SHP77 (cell line): Measurements from ENCODE around the gene RAE1.

Experiments
- DNase-seq, 2 experiments: peaks; one replicate each; lab custom pipeline; 2025; lab: John Stamatoyannopoulos, UW

The RAE1 gene

DNA sequence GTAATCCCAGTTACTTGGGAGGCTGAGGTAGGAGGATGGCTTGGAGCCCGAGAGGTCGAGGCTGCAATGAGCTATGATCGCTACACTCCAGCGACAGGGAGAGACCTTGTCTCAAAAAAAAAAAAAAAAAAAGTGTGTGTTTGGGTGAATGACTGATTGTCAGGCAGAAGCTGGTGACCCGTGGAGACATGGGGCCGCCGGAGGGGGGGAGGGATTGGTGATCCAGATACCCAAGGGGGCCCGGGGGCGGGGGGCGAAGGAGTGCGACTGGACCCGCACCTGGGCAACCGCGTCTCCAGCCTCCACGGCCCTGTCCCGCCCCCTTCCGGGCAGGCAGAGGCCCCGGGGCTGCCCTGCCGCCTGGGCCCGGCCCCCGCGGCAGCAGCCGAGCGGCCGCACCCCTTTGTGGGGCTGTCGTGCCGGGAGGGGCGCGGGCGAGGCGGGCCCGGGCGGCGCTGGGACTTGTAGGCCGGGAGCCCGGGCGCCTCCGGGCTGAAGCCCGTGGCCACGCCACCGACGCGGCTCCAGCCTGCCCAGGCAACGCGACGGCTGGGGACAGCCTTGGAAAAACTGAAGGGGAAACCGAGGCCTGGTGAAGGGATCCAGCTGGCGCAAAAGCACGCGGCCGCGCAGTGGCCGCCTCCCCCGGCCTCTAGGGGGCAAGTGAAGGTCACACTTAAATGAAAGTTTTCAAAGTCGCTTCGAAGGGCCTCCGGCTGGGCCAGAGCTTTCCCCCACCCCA lies 38.1 kb downstream of the RAE1 start:
- no peak for DNase-seq

DNA sequence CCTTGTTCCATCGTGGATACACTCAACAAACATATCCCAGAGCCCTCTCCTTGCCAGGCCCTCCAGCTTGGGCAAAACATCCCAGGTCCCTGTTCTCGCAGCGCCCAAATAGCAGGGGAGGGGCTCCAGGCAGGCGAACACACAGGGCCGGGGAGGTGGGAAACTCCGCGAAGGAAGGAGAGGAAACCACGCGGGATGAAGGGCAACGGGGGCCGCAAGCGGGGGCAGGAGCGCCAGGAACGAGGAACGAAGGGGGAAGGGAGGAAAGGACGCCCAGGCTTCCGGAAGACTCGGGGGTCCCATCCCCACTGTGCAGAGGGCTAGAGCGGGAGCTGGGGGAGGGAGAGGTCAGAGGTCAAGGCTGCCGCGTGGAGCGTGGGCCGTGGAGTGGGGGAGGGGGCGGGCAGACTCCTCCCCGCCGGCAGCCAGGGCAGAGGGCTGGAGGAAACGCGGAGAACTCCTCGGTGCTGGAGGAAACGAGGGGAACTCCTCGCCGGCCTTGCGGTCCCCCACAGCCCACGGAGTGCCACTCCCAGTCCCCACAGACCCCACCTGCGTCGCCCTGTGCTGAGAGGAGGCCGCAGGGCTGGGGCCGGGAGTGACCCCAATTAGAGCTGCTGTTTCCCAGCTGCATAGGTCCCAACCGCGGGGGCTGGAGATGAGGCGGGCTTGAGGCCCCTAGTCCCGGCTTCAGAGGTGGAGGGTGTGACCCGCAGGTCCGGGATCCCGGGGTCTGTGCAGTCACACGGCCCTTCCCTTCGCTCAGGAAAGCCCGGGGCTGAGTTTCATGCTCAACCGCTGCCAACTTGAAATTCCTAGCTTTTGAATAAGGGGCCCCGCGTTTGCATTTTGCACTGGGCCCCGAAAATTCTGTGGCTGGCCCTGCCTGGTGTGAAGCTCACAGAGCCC lies 38.9 kb downstream of the RAE1 start:
- no peak for DNase-seq

DNA sequence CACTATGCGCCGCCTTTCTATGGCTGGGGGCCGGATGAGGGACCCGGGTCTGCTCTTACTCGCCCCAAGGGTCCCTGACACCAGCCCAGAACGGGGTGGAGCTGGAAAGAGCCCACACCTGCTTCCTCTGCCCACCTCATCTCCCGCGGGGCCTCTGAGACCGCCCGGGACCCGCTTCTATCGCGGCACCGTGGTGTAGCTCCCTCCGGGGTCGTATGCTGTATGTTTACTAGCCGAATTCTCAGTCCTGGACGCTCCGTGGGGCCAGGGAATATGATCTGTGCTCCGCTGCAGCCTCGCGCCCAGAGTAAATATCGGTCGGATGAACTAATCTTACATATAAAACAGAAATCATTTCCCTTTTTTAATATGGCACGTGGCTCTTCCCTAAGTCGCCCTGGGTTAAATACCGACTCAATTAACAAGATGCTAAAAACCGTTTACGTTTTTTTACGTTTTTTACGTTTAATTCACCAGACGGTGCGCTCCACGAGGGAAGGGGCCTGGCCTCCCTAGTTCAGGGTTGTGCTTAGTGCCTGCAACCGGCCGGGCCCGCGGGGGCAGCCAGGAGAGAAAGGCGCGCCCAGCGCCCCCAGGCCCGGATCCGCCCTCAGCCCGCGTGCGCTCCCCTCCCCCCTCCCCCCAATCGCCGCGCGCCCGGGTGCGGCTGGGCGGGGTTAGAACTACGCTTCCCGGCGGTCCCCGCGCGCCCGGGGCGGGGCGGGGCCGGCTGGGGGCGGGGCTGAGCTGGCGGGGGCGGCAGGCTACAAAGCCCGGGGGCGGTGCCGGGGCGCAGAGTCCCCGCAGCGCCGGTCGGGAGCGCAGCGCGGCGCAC lies 39.8 kb downstream of the RAE1 start, which contains the start of gene RBM38:
Gene RBM38 (plus strand): TSS at position 793 of the 835 bp plus-strand sequence. CDS start 186 bp downstream, outside the sequence.
- DNase-seq = peak; percentile 79 to 82

DNA sequence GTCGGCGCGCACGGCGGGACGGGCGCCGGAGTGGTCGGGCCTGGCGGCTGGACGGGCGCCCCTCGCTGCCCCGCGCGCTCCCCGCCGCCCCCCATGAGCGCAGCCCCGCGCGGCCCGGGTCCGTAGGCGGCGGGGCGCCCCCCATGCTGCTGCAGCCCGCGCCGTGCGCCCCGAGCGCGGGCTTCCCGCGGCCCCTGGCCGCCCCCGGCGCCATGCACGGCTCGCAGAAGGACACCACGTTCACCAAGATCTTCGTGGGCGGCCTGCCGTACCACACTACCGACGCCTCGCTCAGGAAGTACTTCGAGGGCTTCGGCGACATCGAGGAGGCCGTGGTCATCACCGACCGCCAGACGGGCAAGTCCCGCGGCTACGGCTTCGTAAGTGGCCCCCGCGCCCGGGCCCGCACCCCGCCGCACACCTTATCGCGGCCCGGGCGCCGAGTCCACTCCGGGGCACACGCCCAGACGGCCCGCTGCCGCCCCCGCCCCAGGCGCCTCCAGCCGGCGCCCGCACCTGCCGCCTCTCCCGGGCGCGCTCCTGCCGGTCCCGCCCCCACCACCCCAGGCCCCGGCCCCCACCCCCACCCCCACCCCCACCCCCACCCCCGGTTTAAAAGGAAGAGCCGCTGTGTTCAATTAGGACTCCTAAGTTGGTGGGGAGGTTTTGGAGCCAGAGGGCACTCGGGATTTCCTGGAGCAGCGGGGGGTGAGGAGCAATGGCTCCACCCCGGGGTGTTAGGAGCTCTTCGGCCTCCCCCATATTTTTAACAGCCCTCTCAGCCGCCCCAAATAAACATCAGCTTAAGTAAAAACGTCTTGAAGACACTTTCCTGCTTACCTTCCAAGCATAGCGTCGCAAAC lies 40.6 kb downstream of the RAE1 start:
- DNase-seq = peak in 1 of 2 experiments; percentile 23

DNA sequence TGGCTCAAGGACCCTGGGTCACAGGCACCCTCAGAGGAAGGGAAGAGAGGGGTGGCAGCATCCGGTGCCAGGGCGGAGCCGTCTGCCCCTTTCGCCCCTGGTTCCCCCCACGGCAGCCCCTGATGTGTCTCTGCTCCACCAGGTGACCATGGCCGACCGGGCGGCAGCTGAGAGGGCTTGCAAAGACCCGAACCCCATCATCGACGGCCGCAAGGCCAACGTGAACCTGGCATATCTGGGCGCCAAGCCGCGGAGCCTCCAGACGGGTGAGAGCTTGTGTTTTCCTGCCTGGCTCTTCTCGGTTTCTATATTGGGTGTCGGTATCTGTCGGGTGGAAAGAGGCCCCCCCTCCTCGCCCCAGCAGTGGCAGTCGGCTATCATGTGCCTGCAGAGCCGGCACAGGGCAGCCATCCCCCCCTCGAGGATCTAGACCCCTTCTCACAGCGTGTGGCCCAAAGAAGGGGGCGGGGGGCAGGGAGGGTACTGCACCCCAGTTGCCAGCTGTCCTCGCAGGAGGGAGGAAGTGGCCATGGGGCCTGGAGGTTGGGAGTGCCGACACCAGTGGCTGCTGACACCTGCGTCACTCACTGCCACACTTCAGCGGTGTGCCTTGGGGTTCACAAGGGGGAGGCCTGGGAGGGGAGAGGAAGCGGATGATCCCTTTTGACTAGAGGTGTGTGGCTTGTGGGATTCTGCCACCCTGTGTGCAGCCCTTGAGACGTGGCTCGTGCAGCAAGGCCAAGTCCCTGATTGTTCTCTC lies 41.6 kb downstream of the RAE1 start:
- DNase-seq = no peak

DNA sequence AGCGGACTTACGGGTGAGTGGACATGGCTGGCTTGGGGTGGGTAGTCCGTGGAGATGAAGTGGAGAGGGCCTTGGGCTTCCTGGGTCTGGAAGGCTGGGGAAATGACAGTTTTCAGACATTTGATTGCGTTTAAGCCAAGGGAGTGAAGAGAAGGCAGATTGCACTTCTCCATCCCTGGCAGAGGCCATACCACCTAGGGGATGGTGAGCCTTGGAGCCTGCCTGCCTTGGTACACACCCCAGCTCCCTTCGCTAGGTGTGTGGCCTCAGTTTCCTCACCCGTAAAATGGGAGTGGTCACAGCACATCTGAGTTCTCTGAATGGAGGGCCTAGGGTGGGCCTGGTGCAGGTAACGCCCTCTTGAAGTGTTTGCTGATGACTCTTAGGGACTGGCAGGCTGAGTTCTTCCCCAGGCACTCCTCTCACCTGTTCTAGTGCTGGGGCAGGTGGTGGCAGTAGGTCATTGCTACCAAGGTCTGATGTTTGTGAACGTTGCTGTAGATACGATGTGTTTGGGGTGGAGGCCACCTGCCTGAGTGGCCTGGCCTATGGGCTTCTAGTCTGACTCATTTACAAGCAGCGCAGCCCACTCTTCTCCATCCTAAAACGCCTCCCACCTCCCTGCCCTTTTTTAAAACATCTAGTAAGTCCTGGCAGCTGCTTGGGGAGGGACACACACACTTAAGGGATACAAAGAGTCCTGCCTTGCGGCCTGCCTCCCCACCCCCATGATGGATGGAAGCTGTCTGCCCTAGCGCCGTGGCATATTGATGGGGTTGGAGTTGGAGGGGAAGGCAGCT lies 42.5 kb downstream of the RAE1 start:
- DNase-seq = peak; percentile 56 to 57

DNA sequence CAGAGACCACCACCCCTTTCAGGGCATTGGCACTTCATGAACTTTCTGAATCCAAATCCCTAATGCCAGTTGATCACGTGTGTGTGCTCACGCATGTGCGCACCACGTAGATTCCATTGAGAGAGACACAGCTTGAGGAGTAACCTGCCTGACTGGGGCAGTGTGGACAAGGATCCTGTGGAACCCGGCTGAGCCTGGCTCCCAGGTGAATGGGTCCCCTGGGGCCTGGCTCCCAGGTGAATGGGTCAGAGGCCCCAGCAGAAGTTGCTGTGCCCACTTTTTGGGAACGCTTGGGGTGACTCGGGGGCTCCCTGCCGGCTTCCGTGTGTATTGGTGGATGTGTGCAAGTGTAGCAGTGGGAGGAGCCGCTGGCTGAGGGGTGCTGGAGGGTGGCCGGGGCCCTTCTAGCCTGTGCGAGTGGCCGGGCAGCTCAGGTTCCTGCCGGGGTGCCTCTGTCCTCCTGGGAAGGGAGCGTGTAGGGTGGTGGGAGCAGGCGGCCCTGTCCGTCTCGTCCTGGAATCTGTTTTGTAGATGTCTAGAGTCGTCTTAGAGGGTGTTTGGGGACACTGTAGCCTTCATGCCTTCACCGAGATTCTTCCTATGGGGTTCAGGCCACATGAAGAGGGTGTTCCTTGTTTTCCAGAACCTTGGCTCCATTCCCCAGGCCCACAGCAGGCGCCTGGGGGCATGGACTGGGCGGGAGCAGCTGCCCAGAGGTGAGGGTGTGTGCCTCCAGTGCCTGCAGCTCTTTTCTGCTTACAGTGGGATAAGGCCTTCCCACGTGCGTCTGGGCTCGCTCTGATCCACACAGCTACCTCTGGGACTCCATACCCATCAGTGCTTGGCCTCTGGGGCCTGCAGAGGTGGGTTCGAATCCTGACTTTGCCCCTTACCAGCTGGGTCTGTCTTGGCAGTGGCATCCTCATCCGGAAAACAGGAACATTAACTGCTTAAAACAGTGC lies 43.3 kb downstream of the RAE1 start:
- no peak for DNase-seq

DNA sequence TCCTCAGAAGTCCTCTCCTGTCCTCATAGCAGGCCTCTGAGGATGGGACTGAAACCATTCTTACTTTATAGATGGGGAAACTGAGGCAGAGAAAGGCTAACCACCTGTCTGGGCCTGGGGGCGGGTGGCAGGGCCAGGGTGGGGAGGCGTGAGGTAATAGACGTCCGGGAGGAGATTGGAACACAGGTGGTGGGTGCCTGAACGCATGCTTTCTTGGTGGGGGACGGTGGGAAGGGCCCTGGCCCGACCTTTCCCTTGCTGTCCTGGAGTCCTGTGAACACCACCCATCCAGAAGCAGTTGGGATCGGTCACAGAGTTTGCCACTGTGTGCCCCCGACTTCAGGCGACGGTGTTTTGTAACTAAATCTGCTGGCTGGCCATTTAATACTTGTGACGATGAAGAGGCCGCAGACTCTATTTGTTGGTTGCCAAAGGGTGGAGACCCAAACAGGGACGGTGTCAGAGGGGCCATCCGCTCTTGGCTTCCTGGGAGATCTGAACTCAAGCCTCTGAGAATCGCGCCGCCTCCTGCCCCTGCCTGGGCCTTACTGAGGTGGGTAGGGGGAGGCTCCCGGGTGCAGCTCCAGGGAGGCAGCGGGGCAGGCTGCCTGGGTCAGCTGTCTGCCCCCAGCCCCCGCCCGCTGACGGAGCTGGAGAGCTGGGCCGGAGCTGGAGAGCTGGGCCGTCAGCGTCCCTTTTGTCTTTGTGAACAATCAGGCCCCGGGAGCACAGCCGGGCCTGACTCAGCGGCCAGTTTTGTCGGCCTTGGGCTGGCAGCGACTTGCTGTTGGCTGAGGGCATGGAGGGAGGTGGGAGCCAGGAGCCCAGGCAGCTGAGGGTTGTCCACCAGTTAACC lies 44.3 kb downstream of the RAE1 start:
- peak in 1 of 2 experiments; percentile 23 for DNase-seq

DNA sequence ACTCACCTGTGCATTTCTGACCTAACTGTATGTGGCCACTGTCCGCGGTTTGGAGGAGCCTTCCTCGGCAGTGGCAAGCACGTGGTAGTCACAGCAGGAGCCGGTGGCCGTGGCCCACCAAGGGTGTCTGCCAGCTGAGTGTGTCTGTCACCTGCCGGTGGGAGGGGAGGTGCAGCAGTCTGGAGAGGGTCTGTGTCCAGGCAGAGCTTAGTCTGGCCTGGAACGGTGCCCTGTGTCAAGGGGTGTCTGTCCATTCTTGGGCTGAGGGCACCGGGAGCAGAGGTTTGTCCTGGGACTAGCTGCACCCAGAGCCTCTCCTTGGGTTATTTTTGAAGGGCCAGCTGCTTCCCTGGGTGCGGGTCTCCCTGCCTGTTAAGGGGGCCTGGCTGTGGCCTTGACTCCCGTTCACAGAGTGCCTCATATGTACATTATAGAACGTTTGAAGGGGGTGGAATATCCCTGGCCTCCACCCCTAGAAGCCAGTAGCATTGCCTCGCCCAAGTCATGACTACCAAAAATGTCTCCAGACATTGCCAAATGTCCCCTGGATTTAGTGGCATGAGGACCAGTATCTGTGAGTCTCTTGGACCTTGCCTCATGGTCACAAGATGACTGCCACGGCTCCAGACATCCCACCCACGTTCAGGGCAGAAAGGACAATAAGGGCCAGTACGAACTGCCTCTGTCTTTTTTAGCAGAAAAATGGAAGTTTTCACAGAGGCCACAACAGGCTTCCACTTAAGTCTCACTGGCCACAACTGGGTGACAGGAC lies 45.3 kb downstream of the RAE1 start:
- no peak for DNase-seq

DNA sequence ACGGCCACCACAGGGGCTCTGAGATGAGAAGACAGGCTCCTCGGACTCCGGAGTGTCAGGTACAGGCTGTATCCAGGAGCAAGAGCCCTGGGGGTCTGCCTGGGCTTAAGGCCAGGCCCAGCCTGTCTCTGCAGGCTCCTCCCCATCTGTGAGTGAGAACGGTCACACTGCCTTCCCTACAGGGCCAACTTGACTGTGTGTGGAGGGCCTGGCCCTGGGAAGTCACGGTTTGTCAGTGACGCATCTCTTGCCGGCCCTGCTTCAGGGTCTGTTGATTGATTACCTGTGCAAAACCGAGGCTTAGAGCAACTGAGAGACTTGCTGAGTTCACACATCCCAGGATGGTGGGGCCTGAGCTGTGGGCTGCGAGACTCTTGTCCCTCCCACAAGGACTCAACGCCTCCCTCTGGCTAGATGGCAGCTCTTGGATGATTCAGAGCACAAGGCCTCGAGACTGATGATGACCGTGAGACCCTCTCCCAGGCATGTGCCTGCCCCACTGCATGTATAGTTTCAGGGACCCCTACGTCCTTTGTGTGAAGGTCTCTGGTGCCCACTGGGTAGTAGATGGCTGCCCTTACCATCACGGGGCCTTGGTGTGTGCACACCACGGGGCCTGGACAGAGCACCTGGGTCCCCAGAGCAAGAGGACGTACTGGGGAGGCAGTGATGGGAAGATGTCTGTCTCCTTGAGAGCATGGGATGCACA lies 46.1 kb downstream of the RAE1 start:
- no peak for DNase-seq

DNA sequence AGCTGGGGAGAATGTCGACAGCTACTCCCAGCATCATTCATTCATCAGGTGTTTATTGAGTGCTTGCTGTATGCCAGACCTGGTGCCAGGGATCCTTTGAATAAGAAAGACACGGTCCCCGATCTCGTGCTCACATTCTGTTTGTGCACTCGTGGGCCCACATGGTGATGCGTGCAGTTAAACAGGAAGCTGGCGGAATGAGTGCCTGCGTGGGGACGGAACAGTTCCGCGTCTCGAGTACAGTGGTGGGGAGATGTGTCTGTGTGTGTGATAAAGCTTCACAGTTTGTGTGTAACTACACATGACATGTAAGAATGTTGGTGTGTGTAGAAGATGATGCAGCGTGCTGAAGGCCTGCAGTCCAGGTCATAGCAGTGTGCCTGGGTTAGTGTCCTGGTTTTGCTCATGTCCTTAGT lies 46.6 kb downstream of the RAE1 start:
- no peak for DNase-seq

DNA sequence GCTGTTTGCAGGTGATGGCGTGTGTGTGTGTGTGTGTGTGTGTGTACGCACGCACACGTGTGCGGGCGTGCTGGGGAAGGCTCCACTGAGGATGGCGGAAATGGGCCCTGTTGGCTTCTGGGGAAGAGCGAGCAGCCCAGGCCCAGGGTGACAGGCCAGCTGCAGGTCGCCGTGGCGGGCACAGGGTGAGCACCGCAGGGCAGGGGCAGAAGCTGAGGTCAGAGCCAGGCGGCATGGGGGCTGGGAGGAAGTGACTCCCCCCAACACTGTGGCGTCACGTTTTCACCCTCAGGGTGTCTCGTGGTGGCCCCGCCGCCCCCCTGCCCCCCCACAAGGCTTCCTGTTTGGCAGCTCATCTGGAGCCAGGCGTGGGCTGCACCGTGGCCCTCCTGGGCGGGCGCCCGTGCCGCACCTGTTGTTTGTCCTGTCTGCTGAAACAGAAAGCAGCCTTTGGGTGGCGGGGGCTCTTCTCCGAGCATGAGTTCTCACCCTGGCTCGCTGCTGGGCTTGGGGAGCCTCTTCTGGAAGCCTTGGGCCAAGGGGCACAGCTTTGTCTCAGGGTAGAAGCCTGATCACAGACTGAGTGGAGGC lies 47.3 kb downstream of the RAE1 start:
- DNase-seq = no peak

DNA sequence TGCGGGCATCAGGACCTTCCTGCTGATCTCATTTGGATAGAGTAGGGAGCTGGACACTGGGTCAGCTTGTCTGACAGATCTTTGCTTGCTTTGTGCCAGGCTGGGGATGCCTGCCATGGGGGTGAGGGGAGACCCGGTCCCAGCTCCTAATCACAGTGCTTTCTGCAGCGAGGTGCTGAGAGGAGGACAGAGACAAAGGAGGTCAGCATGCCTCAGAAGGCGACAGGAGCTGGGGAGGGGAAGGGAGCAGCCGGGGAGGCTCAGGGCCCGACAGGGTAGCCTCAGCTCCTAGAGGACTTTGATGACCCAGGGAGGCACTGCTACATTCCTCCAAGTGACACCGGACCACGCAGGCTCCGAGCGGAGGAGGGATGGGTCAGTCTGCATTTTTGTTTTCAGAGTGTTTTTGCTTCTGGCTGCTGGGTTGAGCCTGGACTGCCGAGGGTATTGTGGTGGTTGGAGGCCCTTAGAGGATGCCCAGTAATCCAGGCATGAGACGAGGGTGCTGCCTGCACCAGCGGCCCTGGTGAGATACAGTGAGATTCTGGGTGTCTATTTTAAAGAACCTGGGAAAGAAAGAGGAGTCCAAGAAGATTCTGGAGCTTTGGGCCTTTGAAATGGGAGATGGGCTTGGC lies 48.0 kb downstream of the RAE1 start:
- DNase-seq = no peak

DNA sequence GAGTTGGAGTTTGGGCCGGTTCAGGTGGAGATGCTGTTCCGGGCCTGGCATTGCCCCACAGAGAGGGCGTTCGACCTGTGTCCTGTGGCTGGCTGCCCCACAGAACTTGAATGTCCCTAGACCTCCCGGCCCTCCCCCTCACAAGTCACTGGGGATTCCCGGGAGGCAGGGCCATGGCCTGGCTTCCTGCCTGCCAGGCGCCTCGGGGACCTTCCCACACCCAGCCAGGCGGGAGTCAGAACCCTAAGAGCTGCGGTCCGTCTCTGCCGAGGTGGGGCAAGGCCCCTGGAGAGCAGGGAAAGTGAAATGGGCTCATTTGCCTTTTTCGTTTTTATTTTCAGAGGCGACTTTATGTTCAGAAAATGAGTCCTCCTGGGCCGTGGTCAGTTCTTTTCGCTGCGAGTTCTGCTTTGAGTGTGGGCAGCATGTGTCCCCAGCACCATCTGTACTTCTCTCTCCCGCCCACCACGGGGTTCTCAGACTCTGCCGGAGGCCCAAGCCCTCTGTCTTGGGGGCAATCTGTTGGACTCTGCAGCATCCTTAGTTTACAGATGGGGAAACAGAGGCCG lies 48.6 kb downstream of the RAE1 start:
- no peak for DNase-seq

DNA sequence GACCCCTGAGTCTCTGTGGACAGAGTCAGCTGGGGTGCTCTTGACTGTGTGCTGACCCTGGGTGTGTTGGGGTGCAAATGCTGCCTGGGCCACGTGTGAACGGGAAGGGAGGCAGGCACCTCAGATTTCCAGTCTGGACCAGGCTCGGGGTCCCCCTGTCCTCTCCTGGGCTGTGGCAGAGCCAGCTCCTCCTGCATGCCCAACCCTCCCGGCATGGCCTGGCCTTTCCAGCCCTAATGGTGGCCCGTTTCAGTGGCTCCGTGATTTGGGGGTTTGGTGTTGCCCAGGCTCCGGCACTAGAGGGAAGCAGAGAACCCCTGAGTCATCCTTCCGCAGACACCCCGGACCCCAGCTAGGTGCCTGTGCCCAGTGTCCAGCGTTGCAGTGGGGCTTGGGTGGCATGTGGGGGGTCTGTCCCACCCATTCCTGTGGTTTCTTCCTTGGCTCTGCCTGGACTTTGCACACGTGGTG lies 49.2 kb downstream of the RAE1 start:
- no peak for DNase-seq
